Mammary epithelial cell (primary cell): ENCODE measurements around the gene FBLN2.

Source experiments
- CTCF ChIP-seq, 2 donors: IDR thresholded peaks in 1 of 2; conservative IDR thresholded peaks in 1 of 2; 2 replicates each; pipeline ENCODE4 v1.5.1; 2011 to 2012; ENCODE audit warnings: inconsistent platforms in 2 of 2, low read length in 2 of 2, mild to moderate bottlenecking in 2 of 2, control low read depth in 1 of 2, low read depth in 1 of 2; ENCODE audit not compliant: insufficient read depth in 1 of 2; ENCODE audit errors: extremely low read depth in 1 of 2
- EZH2 ChIP-seq: IDR thresholded peaks from 2 replicates; pipeline ENCODE4 v1.6.1; 2012; ENCODE audit warnings: low read length, inconsistent platforms, borderline replicate concordance

- TF ChIP-seq CTCF (conservative IDR thresholded peaks at IDR 0.05 in 1 of 2, IDR thresholded peaks at IDR 0.05 in 1 of 2; ENCODE audit: extremely low read depth in 1 of 2, insufficient read depth in 1 of 2, low read depth in 1 of 2, low read length in 2 of 2) = no peak
- TF ChIP-seq EZH2 = no peak
Observed at GRCh38 chr3:13507247-13507569, 41.7 kb upstream of the FBLN2 start.
